Forelimb muscle (tissue), 1 donor: ENCODE measurements around the gene PTPN1. TPM values are rescaled to one million over a fixed set of nuclear protein-coding genes. Genes with fewer than 3 reads are reported as not detected.

Source experiments
- DNase-seq: peaks from one replicate; pipeline ENCODE4 v3.0.0-alpha.2; 2013; ENCODE audit warnings: low read depth
- polyA plus RNA-seq: library from polyadenylated mRNA; unstranded; fragments of 120-200 nt; gene quantifications from one replicate; pipeline ENCODE4 v1.2.1, GENCODE V29; 2013; ENCODE audit not compliant: insufficient read length

The PTPN1 gene
- polyA plus RNA-seq, 1 donor, result 18.1 TPM

- DNase-seq, result no peak
Observed at GRCh38 chr20:50513169-50514034, 3.2 kb downstream of the PTPN1 start.

GRCh38 chr20:50514035-50514337 is 3.8 kb downstream of the PTPN1 start:
- DNase-seq, result no peak

- no peak for DNase-seq
Observed at GRCh38 chr20:50514750-50515149, 4.6 kb downstream of the PTPN1 start.

GRCh38 chr20:50515471-50516106 is 5.4 kb downstream of the PTPN1 start:
- no peak for DNase-seq

- DNase-seq, result no peak
Observed at GRCh38 chr20:50516180-50516934, 6.2 kb downstream of the PTPN1 start.

GRCh38 chr20:50516935-50517816 is 7.0 kb downstream of the PTPN1 start:
- no peak for DNase-seq

- no peak for DNase-seq
Observed at GRCh38 chr20:50517817-50518154, 7.6 kb downstream of the PTPN1 start.

GRCh38 chr20:50518270-50518721 is 8.1 kb downstream of the PTPN1 start:
- DNase-seq, result no peak

- DNase-seq, result no peak
Observed at GRCh38 chr20:50519036-50519762, 9.0 kb downstream of the PTPN1 start.

GRCh38 chr20:50520222-50520880 is 10.2 kb downstream of the PTPN1 start:
- DNase-seq, result no peak

- DNase-seq, result no peak
Observed at GRCh38 chr20:50521221-50522052, 11.3 kb downstream of the PTPN1 start.

GRCh38 chr20:50522053-50522674 is 12.0 kb downstream of the PTPN1 start:
- DNase-seq, result no peak

GRCh38 chr20:50523552-50524167 is 13.5 kb downstream of the PTPN1 start:
- DNase-seq, result no peak

GRCh38 chr20:50525681-50526080 is 15.5 kb downstream of the PTPN1 start:
- DNase-seq, result no peak

- no peak for DNase-seq
Observed at GRCh38 chr20:50526403-50526989, 16.3 kb downstream of the PTPN1 start.

GRCh38 chr20:50527068-50527605 is 17.0 kb downstream of the PTPN1 start:
- no peak for DNase-seq

- no peak for DNase-seq
Observed at GRCh38 chr20:50528129-50528528, 17.9 kb downstream of the PTPN1 start.

- no peak for DNase-seq
Observed at GRCh38 chr20:50528804-50529351, 18.7 kb downstream of the PTPN1 start.
